CD14-positive monocyte (primary cell): Measurements from ENCODE around the gene FKBP7. TPM values are rescaled to one million over a fixed set of nuclear protein-coding genes. Genes with fewer than 3 reads are reported as not detected.

ENCODE experiments used
- DNase-seq, 3 donors: peaks; one replicate each; pipeline ENCODE4 v3.0.0-alpha.2; 2011 to 2022
- H2AFZ ChIP-seq: 2 replicates; pipeline ENCODE4 v1.6.0; 2012; ENCODE audit warnings: mild to moderate bottlenecking, low read depth, low read length, inconsistent platforms; ENCODE audit not compliant: insufficient read depth, poor library complexity, severe bottlenecking
- H3K27ac ChIP-seq, 2 donors: 1 replicate in 1 of 2; 2 replicates in 1 of 2; pipeline ENCODE4 v1.5.1; 2012 to 2013; ENCODE audit warnings: low read length in 2 of 2, control low read depth in 1 of 2, inconsistent platforms in 1 of 2, low read depth in 1 of 2, mild to moderate bottlenecking in 1 of 2
- H3K27me3 ChIP-seq, 2 donors: one replicate each; pipeline versions ENCODE4 v1.6.0 to v1.6.1; 2011 to 2013; ENCODE audit warnings: low read length in 2 of 2; ENCODE audit not compliant: control insufficient read depth in 2 of 2, insufficient read depth in 2 of 2
- H3K36me3 ChIP-seq, 2 donors: replicated peaks in 1 of 2; 1 replicate in 1 of 2; 2 replicates in 1 of 2; pipeline versions ENCODE4 v1.5.1 to v1.6.1; 2012 to 2013; ENCODE audit warnings: low read length in 2 of 2, control low read depth in 1 of 2, inconsistent platforms in 1 of 2, mild to moderate bottlenecking in 1 of 2; ENCODE audit not compliant: insufficient read depth in 2 of 2, control insufficient read depth in 1 of 2
- H3K4me1 ChIP-seq, 2 donors: 1 replicate in 1 of 2; 2 replicates in 1 of 2; pipeline versions ENCODE4 v1.5.1 to v1.6.1; 2012 to 2013; ENCODE audit warnings: low read length in 2 of 2, control low read depth in 1 of 2, inconsistent platforms in 1 of 2, mild to moderate bottlenecking in 1 of 2, moderate library complexity in 1 of 2; ENCODE audit not compliant: insufficient read depth in 2 of 2, control insufficient read depth in 1 of 2
- H3K4me2 ChIP-seq: replicated peaks from 2 replicates; pipeline ENCODE3; 2012; ENCODE audit warnings: low read length, moderate library complexity, mild to moderate bottlenecking; ENCODE audit not compliant: poor library complexity, severe bottlenecking; ENCODE audit errors: extremely low read depth
- H3K4me3 ChIP-seq, 3 experiments: fragments of 200-600 bp in 1 of 3; sonication (generic) in 1 of 3; replicated peaks in 1 of 3; 1 replicate in 2 of 3; 2 replicates in 1 of 3; pipeline ENCODE4 v1.5.1; 2011 to 2013; ENCODE audit warnings: low read length in 3 of 3, mild to moderate bottlenecking in 3 of 3, control low read depth in 2 of 3, low read depth in 2 of 3, inconsistent platforms in 1 of 3, moderate library complexity in 1 of 3
- H3K79me2 ChIP-seq: 2 replicates; pipeline ENCODE4 v1.6.0; 2012; ENCODE audit warnings: mild to moderate bottlenecking, control low read depth, inconsistent platforms, low read length, moderate library complexity; ENCODE audit not compliant: insufficient read depth
- H3K9ac ChIP-seq: 2 replicates; pipeline ENCODE4 v1.6.0; 2017; ENCODE audit warnings: low read length, mild to moderate bottlenecking; ENCODE audit not compliant: insufficient read depth, poor library complexity, severe bottlenecking
- H3K9me3 ChIP-seq, 2 donors: replicated peaks in 1 of 2; 1 replicate in 1 of 2; 2 replicates in 1 of 2; pipeline versions ENCODE4 v1.5.1 to v1.6.1; 2012 to 2013; ENCODE audit warnings: low read length in 2 of 2, control low read depth in 1 of 2; ENCODE audit not compliant: control insufficient read depth in 1 of 2, insufficient read depth in 1 of 2
- H4K20me1 ChIP-seq: 2 replicates; pipeline ENCODE4 v1.6.0; 2012; ENCODE audit warnings: mild to moderate bottlenecking, low read length, control low read depth, moderate library complexity; ENCODE audit not compliant: insufficient read depth
- H3K27ac Mint-ChIP-seq, 7 donors: one replicate each; pipeline ENCODE4 v1.8.0; 2020; ENCODE audit warnings: mild to moderate bottlenecking in 7 of 7, mixed read lengths in 7 of 7, moderate library complexity in 6 of 7, inconsistent platforms in 2 of 7
- H3K27me3 Mint-ChIP-seq, 3 donors: one replicate each; pipeline ENCODE4 v1.8.0; 2021 to 2022; ENCODE audit warnings: low read depth in 3 of 3, mild to moderate bottlenecking in 3 of 3, mixed read lengths in 3 of 3, moderate library complexity in 3 of 3, inconsistent platforms in 1 of 3
- H3K36me3 Mint-ChIP-seq, 2 donors: one replicate each; pipeline ENCODE4 v1.8.0; 2020; ENCODE audit warnings: mixed read lengths in 2 of 2, inconsistent platforms in 1 of 2, mild to moderate bottlenecking in 1 of 2
- H3K4me1 Mint-ChIP-seq: one replicate; pipeline ENCODE4 v1.8.0; 2020; ENCODE audit warnings: mild to moderate bottlenecking, mixed read lengths
- H3K4me3 Mint-ChIP-seq, 2 donors: one replicate each; pipeline ENCODE4 v1.8.0; 2020; ENCODE audit warnings: mild to moderate bottlenecking in 2 of 2, mixed read lengths in 2 of 2, moderate library complexity in 1 of 2
- H3K9me3 Mint-ChIP-seq, 7 donors: one replicate each; pipeline ENCODE4 v1.8.0; 2020 to 2022; ENCODE audit warnings: mixed read lengths in 7 of 7, mild to moderate bottlenecking in 6 of 7, moderate library complexity in 6 of 7, inconsistent platforms in 2 of 7
- CTCF ChIP-seq: fragments of 200-600 bp; IDR thresholded peaks from one replicate; pipeline ENCODE4 v1.8.0; 2022; ENCODE audit warnings: antibody characterized with exemption, mild to moderate bottlenecking
- WGBS: methylation state at CpG from one replicate; pipeline ENCODE4 v1.1.5; 2013; ENCODE audit warnings: missing lambda C conversion rate; ENCODE audit not compliant: insufficient coverage; 5-methylcytosine and 5-hydroxymethylcytosine counted together
- intact Hi-C, 2 donors: fragments of 100-400 bp; cut with micrococcal nuclease; formaldehyde crosslinking; loops; one replicate each; pipeline versions ENCODE4 v1.15.0 to v1.15.1; 2023
- polyA plus RNA-seq, 3 donors: library from polyadenylated mRNA; depleted of rRNA in 1 of 3; unstranded in 2 of 3; stranded (reverse) in 1 of 3; fragments of 300-500 nt in 2 of 3; fragments of >200 nt in 1 of 3; fragmentation: Illumina TruSeq in 2 of 3; gene quantifications; 1 replicate in 2 of 3; 2 replicates in 1 of 3; pipeline ENCODE4 v1.2.3, GENCODE V29; 2012 to 2021

FKBP7 gene
- polyA plus RNA-seq, 3 donors = 0.25 to 1.6 (median 0.57) TPM

GRCh38 chr2:178517496-178517895 is 39.1 kb upstream of the FKBP7 start:
- Histone ChIP-seq H3K9me3 (no peaks in the 10 kb centered on the region), H3K27me3 (no peaks in the 10 kb centered on the region), H3K27ac (no peak overlapping the region), H2AFZ (no peak overlapping the region), H4K20me1 (no peaks in the 10 kb centered on the region), H3K79me2 (no peaks in the 10 kb centered on the region), H3K4me2 (no peak overlapping the region), H3K4me3 (no peak overlapping the region), H3K4me1 (no peaks in the 10 kb centered on the region), H3K36me3 (peaks cover 13 to 59% of the 10 kb centered on the region in 2 donors), H3K9ac (no peak overlapping the region)
- no peaks in the 10 kb centered on the region for H3K4me1 Mint-ChIP-seq
- H3K27ac Mint-ChIP-seq = peak overlapping the region in 1 of 7 donors; percentile 26
- peaks cover 37 to 68% of the 10 kb centered on the region in 2 donors for H3K36me3 Mint-ChIP-seq
- peaks cover 0 to 6% (median 4%) of the 10 kb centered on the region in 7 donors for H3K9me3 Mint-ChIP-seq
- no CpG with 5 or more reads among the region's 1 CpG for WGBS
- H3K27me3 Mint-ChIP-seq = no peaks in the 10 kb centered on the region
- no peak for TF ChIP-seq CTCF
- intact Hi-C loops = no loop called here
- H3K4me3 Mint-ChIP-seq = no peak overlapping the region
- no peak for DNase-seq

GRCh38 chr2:178514664-178515063 is 36.3 kb upstream of the FKBP7 start:
- Histone ChIP-seq H3K27me3 (no peaks in the 10 kb centered on the region), H3K79me2 (no peaks in the 10 kb centered on the region), H3K4me2 (no peak overlapping the region), H2AFZ (no peak overlapping the region), H4K20me1 (no peaks in the 10 kb centered on the region), H3K27ac (no peak overlapping the region), H3K9me3 (no peaks in the 10 kb centered on the region), H3K36me3 (peaks cover 29 to 87% of the 10 kb centered on the region in 2 donors), H3K4me3 (no peak overlapping the region), H3K9ac (no peak overlapping the region), H3K4me1 (no peaks in the 10 kb centered on the region)
- TF ChIP-seq CTCF = no peak
- no peak for DNase-seq
- intact Hi-C loops = no loop called here
- Mint-ChIP-seq H3K27me3 (no peaks in the 10 kb centered on the region), H3K27ac (no peak overlapping the region), H3K4me3 (no peak overlapping the region), H3K4me1 (no peaks in the 10 kb centered on the region), H3K9me3 (peaks cover 0 to 2% (median 0%) of the 10 kb centered on the region in 7 donors), H3K36me3 (peaks cover 59 to 84% of the 10 kb centered on the region in 2 donors)
- WGBS = no CpG with 5 or more reads among the region's 2 CpGs
